CD4-positive, alpha-beta T cell treated with Interleukin-1 beta for 1 hour (primary cell): Measurements from ENCODE around the gene BMP8A.
"Not testable (repeated sequence)": the region's sequence is repeated elsewhere in the genome, so short reads cannot be mapped to it uniquely, and the experiment has no call there.

Source experiments
- DNase-seq, 2 donors: peaks; one replicate each; pipeline ENCODE4 v3.0.0-alpha.2; 2020 to 2022

The BMP8A gene

GRCh38 chr1:39491146-39491921 lies at the start of gene BMP8A:
Gene BMP8A (plus strand): TSS chr1:39491636. CDS start chr1:39491992, 356 bp downstream.
- peak; percentile 76 to 80 for DNase-seq

- DNase-seq = no peak
These were observed 49.6 kb upstream of the BMP8A start for GRCh38 chr1:39441797-39442196.

- no peak for DNase-seq
These were observed 45.9 kb upstream of the BMP8A start for GRCh38 chr1:39445573-39445972.

- no peak for DNase-seq
These were observed 44.4 kb upstream of the BMP8A start for GRCh38 chr1:39446986-39447567.

- DNase-seq = not testable (repeated sequence)
These were observed 41.4 kb upstream of the BMP8A start for GRCh38 chr1:39450041-39450440.

- no peak for DNase-seq
These were observed 40.4 kb upstream of the BMP8A start for GRCh38 chr1:39450956-39451606.

GRCh38 chr1:39452081-39452480 lies 39.4 kb upstream of the BMP8A start:
- DNase-seq = no peak

- no peak for DNase-seq
These were observed 38.9 kb upstream of the BMP8A start for GRCh38 chr1:39452540-39452939.

GRCh38 chr1:39453603-39454002 lies 37.8 kb upstream of the BMP8A start:
- DNase-seq = no peak

- no peak for DNase-seq
These were observed 32.4 kb upstream of the BMP8A start for GRCh38 chr1:39458991-39459390.

- DNase-seq = no peak
These were observed 29.4 kb upstream of the BMP8A start for GRCh38 chr1:39462074-39462473.

- DNase-seq = no peak
These were observed 24.9 kb upstream of the BMP8A start for GRCh38 chr1:39466413-39467107.

GRCh38 chr1:39467108-39467720 lies 24.2 kb upstream of the BMP8A start:
- DNase-seq = not testable (repeated sequence)

- no peak for DNase-seq
These were observed 22.3 kb upstream of the BMP8A start for GRCh38 chr1:39469150-39469549.

- DNase-seq = no peak
These were observed 21.4 kb upstream of the BMP8A start for GRCh38 chr1:39470040-39470439.

GRCh38 chr1:39472826-39473225 lies 18.6 kb upstream of the BMP8A start:
- no peak for DNase-seq

GRCh38 chr1:39473324-39473723 lies 18.1 kb upstream of the BMP8A start:
- DNase-seq = no peak

GRCh38 chr1:39474810-39475209 lies 16.6 kb upstream of the BMP8A start:
- DNase-seq = no peak

- DNase-seq = not testable (repeated sequence)
These were observed 15.9 kb upstream of the BMP8A start for GRCh38 chr1:39475551-39475950.

- no peak for DNase-seq
These were observed 13.1 kb upstream of the BMP8A start for GRCh38 chr1:39478126-39478915.

GRCh38 chr1:39481289-39481688 lies 10.1 kb upstream of the BMP8A start:
- no peak for DNase-seq

- no peak for DNase-seq
These were observed 8.2 kb upstream of the BMP8A start for GRCh38 chr1:39483276-39483675.
